ENCODE data around the gene TECPR2. TPM values are rescaled to one million over a fixed set of nuclear protein-coding genes. Genes with fewer than 3 reads are reported as not detected.

Gene TECPR2
- total and polyA plus RNA-seq, 2 of the 13 experiments (the other 11 are each of a cell fraction or from before 2014, with no cell fraction given) = 3.5 to 5.7 TPM

DNA sequence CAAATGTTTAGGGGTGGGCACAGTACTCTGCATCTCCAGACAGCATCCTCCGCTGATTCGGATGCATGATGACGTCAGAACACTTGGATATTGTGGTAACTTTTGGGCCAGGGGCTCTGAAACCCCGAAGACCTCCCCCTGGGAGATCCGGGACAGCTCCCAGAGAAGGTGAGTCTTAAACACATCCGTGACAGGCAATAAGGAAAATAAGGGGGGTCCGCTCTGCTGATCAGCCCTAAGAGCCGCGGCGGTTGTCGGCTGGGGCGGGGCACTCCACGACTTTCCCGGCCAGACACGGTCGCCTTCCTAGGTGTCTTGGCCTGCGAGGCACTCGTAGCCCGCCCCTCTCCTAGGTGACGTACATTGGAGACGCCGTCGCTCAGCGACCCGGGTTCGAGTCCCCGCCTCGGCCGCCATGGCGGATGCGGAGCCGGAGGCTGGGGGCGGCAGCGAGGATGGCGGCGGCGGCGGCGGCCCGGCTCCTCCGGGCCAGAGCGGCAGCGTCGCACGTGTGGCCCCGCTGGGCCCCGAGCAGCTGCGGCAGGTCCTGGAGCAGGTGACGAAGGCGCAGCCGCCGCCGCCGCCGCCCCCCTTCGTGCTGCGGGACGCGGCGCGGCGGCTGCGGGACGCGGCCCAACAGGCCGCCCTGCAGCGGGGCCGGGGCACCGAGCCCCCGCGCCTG, 43.2 kb upstream of the TECPR2 start, which contains the start of gene ZNF839 (continued):
- TF ChIP-seq MAF1 (CRISPR knock-in tag; IDR thresholded peaks at IDR 0.05; ENCODE audit: borderline replicate concordance) = 0 out of 2 replicates have a peak, but pooled peaks have one; percentile 51
- TF ChIP-seq SRSF4 (IDR thresholded peaks at IDR 0.05; ENCODE audit: low read depth, low read length, poor library complexity, severe bottlenecking) = no peak
- TF ChIP-seq HMG20B (CRISPR knock-in tag; conservative IDR thresholded peaks at IDR 0.05) = no peak
- TF ChIP-seq ZMYM4 (CRISPR knock-in tag; IDR thresholded peaks at IDR 0.05) = peak; percentile 75
- no peak for TF ChIP-seq GTF2F1 (IDR thresholded peaks at IDR 0.05; ENCODE audit: low read length)
- TF ChIP-seq ATF1 (CRISPR knock-in tag; IDR thresholded peaks at IDR 0.05) = peak; percentile 85
- TF ChIP-seq, protein P1, sequence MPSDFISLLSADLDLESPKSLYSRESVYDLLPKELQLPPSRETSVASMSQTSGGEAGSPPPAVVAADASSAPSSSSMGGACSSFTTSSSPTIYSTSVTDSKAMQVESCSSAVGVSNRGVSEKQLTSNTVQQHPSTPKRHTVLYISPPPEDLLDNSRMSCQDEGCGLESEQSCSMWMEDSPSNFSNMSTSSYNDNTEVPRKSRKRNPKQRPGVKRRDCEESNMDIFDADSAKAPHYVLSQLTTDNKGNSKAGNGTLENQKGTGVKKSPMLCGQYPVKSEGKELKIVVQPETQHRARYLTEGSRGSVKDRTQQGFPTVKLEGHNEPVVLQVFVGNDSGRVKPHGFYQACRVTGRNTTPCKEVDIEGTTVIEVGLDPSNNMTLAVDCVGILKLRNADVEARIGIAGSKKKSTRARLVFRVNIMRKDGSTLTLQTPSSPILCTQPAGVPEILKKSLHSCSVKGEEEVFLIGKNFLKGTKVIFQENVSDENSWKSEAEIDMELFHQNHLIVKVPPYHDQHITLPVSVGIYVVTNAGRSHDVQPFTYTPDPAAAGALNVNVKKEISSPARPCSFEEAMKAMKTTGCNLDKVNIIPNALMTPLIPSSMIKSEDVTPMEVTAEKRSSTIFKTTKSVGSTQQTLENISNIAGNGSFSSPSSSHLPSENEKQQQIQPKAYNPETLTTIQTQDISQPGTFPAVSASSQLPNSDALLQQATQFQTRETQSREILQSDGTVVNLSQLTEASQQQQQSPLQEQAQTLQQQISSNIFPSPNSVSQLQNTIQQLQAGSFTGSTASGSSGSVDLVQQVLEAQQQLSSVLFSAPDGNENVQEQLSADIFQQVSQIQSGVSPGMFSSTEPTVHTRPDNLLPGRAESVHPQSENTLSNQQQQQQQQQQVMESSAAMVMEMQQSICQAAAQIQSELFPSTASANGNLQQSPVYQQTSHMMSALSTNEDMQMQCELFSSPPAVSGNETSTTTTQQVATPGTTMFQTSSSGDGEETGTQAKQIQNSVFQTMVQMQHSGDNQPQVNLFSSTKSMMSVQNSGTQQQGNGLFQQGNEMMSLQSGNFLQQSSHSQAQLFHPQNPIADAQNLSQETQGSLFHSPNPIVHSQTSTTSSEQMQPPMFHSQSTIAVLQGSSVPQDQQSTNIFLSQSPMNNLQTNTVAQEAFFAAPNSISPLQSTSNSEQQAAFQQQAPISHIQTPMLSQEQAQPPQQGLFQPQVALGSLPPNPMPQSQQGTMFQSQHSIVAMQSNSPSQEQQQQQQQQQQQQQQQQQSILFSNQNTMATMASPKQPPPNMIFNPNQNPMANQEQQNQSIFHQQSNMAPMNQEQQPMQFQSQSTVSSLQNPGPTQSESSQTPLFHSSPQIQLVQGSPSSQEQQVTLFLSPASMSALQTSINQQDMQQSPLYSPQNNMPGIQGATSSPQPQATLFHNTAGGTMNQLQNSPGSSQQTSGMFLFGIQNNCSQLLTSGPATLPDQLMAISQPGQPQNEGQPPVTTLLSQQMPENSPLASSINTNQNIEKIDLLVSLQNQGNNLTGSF (CRISPR knock-in tag; IDR thresholded peaks at IDR 0.05) = no peak
- TF ChIP-seq, protein P2, sequence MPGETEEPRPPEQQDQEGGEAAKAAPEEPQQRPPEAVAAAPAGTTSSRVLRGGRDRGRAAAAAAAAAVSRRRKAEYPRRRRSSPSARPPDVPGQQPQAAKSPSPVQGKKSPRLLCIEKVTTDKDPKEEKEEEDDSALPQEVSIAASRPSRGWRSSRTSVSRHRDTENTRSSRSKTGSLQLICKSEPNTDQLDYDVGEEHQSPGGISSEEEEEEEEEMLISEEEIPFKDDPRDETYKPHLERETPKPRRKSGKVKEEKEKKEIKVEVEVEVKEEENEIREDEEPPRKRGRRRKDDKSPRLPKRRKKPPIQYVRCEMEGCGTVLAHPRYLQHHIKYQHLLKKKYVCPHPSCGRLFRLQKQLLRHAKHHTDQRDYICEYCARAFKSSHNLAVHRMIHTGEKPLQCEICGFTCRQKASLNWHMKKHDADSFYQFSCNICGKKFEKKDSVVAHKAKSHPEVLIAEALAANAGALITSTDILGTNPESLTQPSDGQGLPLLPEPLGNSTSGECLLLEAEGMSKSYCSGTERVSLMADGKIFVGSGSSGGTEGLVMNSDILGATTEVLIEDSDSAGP (CRISPR knock-in tag; IDR thresholded peaks at IDR 0.05; ENCODE audit: borderline replicate concordance) = no peak; the same call in 1 of the 2 replicates
- no peak for TF ChIP-seq CHCHD3 (CRISPR knock-in tag; IDR thresholded peaks at IDR 0.05)
- TF ChIP-seq CENPT (CRISPR knock-in tag; IDR thresholded peaks at IDR 0.05; ENCODE audit: low read depth) = no peak
- TF ChIP-seq KDM3A (CRISPR knock-in tag; IDR thresholded peaks at IDR 0.05; ENCODE audit: low read depth) = no peak
- TF ChIP-seq, protein P3, sequence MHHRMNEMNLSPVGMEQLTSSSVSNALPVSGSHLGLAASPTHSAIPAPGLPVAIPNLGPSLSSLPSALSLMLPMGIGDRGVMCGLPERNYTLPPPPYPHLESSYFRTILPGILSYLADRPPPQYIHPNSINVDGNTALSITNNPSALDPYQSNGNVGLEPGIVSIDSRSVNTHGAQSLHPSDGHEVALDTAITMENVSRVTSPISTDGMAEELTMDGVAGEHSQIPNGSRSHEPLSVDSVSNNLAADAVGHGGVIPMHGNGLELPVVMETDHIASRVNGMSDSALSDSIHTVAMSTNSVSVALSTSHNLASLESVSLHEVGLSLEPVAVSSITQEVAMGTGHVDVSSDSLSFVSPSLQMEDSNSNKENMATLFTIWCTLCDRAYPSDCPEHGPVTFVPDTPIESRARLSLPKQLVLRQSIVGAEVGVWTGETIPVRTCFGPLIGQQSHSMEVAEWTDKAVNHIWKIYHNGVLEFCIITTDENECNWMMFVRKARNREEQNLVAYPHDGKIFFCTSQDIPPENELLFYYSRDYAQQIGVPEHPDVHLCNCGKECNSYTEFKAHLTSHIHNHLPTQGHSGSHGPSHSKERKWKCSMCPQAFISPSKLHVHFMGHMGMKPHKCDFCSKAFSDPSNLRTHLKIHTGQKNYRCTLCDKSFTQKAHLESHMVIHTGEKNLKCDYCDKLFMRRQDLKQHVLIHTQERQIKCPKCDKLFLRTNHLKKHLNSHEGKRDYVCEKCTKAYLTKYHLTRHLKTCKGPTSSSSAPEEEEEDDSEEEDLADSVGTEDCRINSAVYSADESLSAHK (CRISPR knock-in tag; IDR thresholded peaks at IDR 0.05; ENCODE audit: borderline replicate concordance) = no peak
- TF ChIP-seq ZFY (CRISPR knock-in tag; IDR thresholded peaks at IDR 0.05) = peak; percentile 55; the same call in 1 of the 2 replicates
- TF ChIP-seq, protein P4, sequence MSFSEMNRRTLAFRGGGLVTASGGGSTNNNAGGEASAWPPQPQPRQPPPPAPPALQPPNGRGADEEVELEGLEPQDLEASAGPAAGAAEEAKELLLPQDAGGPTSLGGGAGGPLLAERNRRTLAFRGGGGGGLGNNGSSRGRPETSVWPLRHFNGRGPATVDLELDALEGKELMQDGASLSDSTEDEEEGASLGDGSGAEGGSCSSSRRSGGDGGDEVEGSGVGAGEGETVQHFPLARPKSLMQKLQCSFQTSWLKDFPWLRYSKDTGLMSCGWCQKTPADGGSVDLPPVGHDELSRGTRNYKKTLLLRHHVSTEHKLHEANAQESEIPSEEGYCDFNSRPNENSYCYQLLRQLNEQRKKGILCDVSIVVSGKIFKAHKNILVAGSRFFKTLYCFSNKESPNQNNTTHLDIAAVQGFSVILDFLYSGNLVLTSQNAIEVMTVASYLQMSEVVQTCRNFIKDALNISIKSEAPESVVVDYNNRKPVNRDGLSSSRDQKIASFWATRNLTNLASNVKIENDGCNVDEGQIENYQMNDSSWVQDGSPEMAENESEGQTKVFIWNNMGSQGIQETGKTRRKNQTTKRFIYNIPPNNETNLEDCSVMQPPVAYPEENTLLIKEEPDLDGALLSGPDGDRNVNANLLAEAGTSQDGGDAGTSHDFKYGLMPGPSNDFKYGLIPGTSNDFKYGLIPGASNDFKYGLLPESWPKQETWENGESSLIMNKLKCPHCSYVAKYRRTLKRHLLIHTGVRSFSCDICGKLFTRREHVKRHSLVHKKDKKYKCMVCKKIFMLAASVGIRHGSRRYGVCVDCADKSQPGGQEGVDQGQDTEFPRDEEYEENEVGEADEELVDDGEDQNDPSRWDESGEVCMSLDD (CRISPR knock-in tag; IDR thresholded peaks at IDR 0.05; ENCODE audit: borderline replicate concordance) = no peak
- TF ChIP-seq, protein P5, sequence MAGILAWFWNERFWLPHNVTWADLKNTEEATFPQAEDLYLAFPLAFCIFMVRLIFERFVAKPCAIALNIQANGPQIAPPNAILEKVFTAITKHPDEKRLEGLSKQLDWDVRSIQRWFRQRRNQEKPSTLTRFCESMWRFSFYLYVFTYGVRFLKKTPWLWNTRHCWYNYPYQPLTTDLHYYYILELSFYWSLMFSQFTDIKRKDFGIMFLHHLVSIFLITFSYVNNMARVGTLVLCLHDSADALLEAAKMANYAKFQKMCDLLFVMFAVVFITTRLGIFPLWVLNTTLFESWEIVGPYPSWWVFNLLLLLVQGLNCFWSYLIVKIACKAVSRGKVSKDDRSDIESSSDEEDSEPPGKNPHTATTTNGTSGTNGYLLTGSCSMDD (CRISPR knock-in tag; IDR thresholded peaks at IDR 0.05) = no peak
